GM12878 (cell line): ENCODE measurements around the gene NFATC1.

ENCODE experiments used
- BRCA1 ChIP-seq: IDR thresholded peaks from 2 replicates; pipeline ENCODE4 v1.6.1; 2011; ENCODE audit warnings: low read depth, low read length, improper control_type of control experiment
- CHD2 ChIP-seq: IDR thresholded peaks from 2 replicates; pipeline ENCODE4 v1.6.1; 2011; ENCODE audit warnings: low read depth, low read length, improper control_type of control experiment, borderline replicate concordance
- CTCF ChIP-seq, 3 experiments: IDR thresholded peaks in 2 of 3; conservative IDR thresholded peaks in 1 of 3; 2 replicates each; pipeline ENCODE4 v1.5.1; 2011; ENCODE audit warnings: low read depth in 3 of 3, low read length in 3 of 3, mild to moderate bottlenecking in 3 of 3, control low read depth in 2 of 3, moderate library complexity in 2 of 3, inconsistent platforms in 1 of 3, mixed read lengths in 1 of 3; ENCODE audit not compliant: control insufficient read depth in 2 of 3, insufficient read depth in 1 of 3; ENCODE audit errors: extremely low read depth in 1 of 3
- EZH2 ChIP-seq: IDR thresholded peaks from 2 replicates; pipeline ENCODE4 v1.6.1; 2012; ENCODE audit warnings: low read depth, mild to moderate bottlenecking, control low read depth, inconsistent platforms, low read length, borderline replicate concordance; ENCODE audit not compliant: control insufficient read depth
- JUND ChIP-seq: IDR thresholded peaks from 2 replicates; pipeline ENCODE4 v1.6.1; 2012; ENCODE audit warnings: low read depth, mild to moderate bottlenecking, low read length, improper control_type of control experiment, moderate library complexity
- NFXL1 ChIP-seq: fragments of 450-650 bp; IDR thresholded peaks from 2 replicates; pipeline ENCODE4 v1.6.1; 2017; ENCODE audit warnings: antibody characterized with exemption, mild to moderate bottlenecking, borderline replicate concordance
- RFX5 ChIP-seq: IDR thresholded peaks from 2 replicates; pipeline ENCODE4 v1.6.1; 2011; ENCODE audit warnings: low read depth, low read length, improper control_type of control experiment
- SPI1 ChIP-seq: IDR thresholded peaks from 2 replicates; pipeline ENCODE4 v1.6.1; 2011; ENCODE audit warnings: low read depth, mild to moderate bottlenecking, low read length, moderate library complexity, borderline replicate concordance; ENCODE audit not compliant: insufficient read depth

- TF ChIP-seq CTCF (IDR thresholded peaks at IDR 0.05 in 2 of 3, conservative IDR thresholded peaks at IDR 0.05 in 1 of 3; ENCODE audit: control insufficient read depth in 2 of 3, extremely low read depth in 1 of 3, insufficient read depth in 1 of 3, low read depth in 3 of 3, low read length in 3 of 3), result no peak
- TF ChIP-seq EZH2, result no peak
- no peak for TF ChIP-seq BRCA1
- TF ChIP-seq CHD2, result no peak
- no peak for TF ChIP-seq RFX5
- no peak for TF ChIP-seq NFXL1
- TF ChIP-seq JUND, result no peak
- TF ChIP-seq SPI1, result no peak
These were observed 119.6 kb downstream of the NFATC1 start for GRCh38 chr18:79515331-79515730.
